SH-SY5Y (cell line): ENCODE measurements around the gene RPS6KA2.

ENCODE experiments used
- GATA2 ChIP-seq: IDR thresholded peaks from 2 replicates; pipeline ENCODE4 v1.6.1; 2011; ENCODE audit warnings: mild to moderate bottlenecking, low read depth, low read length
- GATA3 ChIP-seq: IDR thresholded peaks from 2 replicates; pipeline ENCODE4 v1.6.1; 2011; ENCODE audit warnings: low read depth, mild to moderate bottlenecking, low read length, moderate library complexity

GRCh38 chr6:166395778-166396177, 231.3 kb downstream of the RPS6KA2 start:
- TF ChIP-seq GATA2, result no peak
- TF ChIP-seq GATA3, result no peak
